Measurements from ENCODE around the gene CPXM2. TPM values are rescaled to one million over a fixed set of nuclear protein-coding genes. Genes with fewer than 3 reads are reported as not detected.

The CPXM2 gene
- total and polyA plus RNA-seq, 2 experiments from 2014 or later, result 3.7 to 4.9 TPM

- WGBS (ENCODE audit: low lambda C conversion rate, missing lambda C conversion rate), result 91% methylated on average over 2 of the region's 2 CpGs
- H3K4me3 ChIP-seq, result no peak overlapping the region
- no peaks in the 10 kb centered on the region for H3K9me3 ChIP-seq (ENCODE audit: low read depth)
- H3K36me3 ChIP-seq (replicated peaks; ENCODE audit: insufficient read depth, low read depth), result no peaks in the 10 kb centered on the region
- H3K27me3 ChIP-seq, result peaks cover 5% of the 10 kb centered on the region
- no peak overlapping the region for H3K4me2 ChIP-seq
- H4K20me1 ChIP-seq (ENCODE audit: insufficient read depth, poor library complexity, severe bottlenecking), result no peaks in the 10 kb centered on the region
- DNase-seq (ENCODE audit: low spot score), result no peak
- H2AFZ ChIP-seq, result no peak overlapping the region
- TF ChIP-seq EZH2phosphoT487 (IDR thresholded peaks at IDR 0.05; ENCODE audit: low read depth, severe bottlenecking, unreplicated experiment), result no peak
- no peak for TF ChIP-seq EZH2 (IDR thresholded peaks at IDR 0.05; ENCODE audit: borderline replicate concordance)
- no peak for TF ChIP-seq CTCF (IDR thresholded peaks at IDR 0.05; ENCODE audit: poor library complexity)
- no peaks in the 10 kb centered on the region for H3K4me1 ChIP-seq (ENCODE audit: insufficient read depth)
- H3K9me2 ChIP-seq (replicated peaks; ENCODE audit: insufficient read depth), result no peaks in the 10 kb centered on the region
- no peak overlapping the region for H3K27ac ChIP-seq
- H3K79me2 ChIP-seq, result no peaks in the 10 kb centered on the region
Observed at GRCh38 chr10:123808286-123808685, 83.3 kb downstream of the CPXM2 start.

GRCh38 chr10:123807444-123808035 is 84.1 kb downstream of the CPXM2 start:
- no peaks in the 10 kb centered on the region for H3K9me3 ChIP-seq (ENCODE audit: low read depth)
- peaks cover 5% of the 10 kb centered on the region for H3K27me3 ChIP-seq
- H2AFZ ChIP-seq, result no peak overlapping the region
- no peaks in the 10 kb centered on the region for H3K36me3 ChIP-seq (replicated peaks; ENCODE audit: insufficient read depth, low read depth)
- TF ChIP-seq CTCF (IDR thresholded peaks at IDR 0.05; ENCODE audit: poor library complexity) (no peak), EZH2 (IDR thresholded peaks at IDR 0.05; ENCODE audit: borderline replicate concordance) (no peak), EZH2phosphoT487 (IDR thresholded peaks at IDR 0.05; ENCODE audit: low read depth, severe bottlenecking, unreplicated experiment) (no peak)
- no peak overlapping the region for H3K4me3 ChIP-seq
- H4K20me1 ChIP-seq (ENCODE audit: insufficient read depth, poor library complexity, severe bottlenecking), result no peaks in the 10 kb centered on the region
- H3K9me2 ChIP-seq (replicated peaks; ENCODE audit: insufficient read depth), result no peaks in the 10 kb centered on the region
- no peak overlapping the region for H3K4me2 ChIP-seq
- 65% methylated on average over 5 of the region's 5 CpGs for WGBS (ENCODE audit: low lambda C conversion rate, missing lambda C conversion rate)
- DNase-seq (ENCODE audit: low spot score), result no peak
- no peaks in the 10 kb centered on the region for H3K79me2 ChIP-seq
- H3K27ac ChIP-seq, result no peak overlapping the region
- H3K4me1 ChIP-seq (ENCODE audit: insufficient read depth), result no peaks in the 10 kb centered on the region

GRCh38 chr10:123804716-123805115 is 86.9 kb downstream of the CPXM2 start:
- TF ChIP-seq EZH2phosphoT487 (IDR thresholded peaks at IDR 0.05; ENCODE audit: low read depth, severe bottlenecking, unreplicated experiment) (no peak), EZH2 (IDR thresholded peaks at IDR 0.05; ENCODE audit: borderline replicate concordance) (no peak), CTCF (IDR thresholded peaks at IDR 0.05; ENCODE audit: poor library complexity) (no peak)
- no peak overlapping the region for H2AFZ ChIP-seq
- H3K79me2 ChIP-seq, result no peaks in the 10 kb centered on the region
- H3K9me2 ChIP-seq (replicated peaks; ENCODE audit: insufficient read depth), result no peaks in the 10 kb centered on the region
- no peak overlapping the region for H3K4me2 ChIP-seq
- no peaks in the 10 kb centered on the region for H3K36me3 ChIP-seq (replicated peaks; ENCODE audit: insufficient read depth, low read depth)
- H3K27me3 ChIP-seq, result peaks cover 5% of the 10 kb centered on the region
- H3K27ac ChIP-seq, result no peak overlapping the region
- no peaks in the 10 kb centered on the region for H3K4me1 ChIP-seq (ENCODE audit: insufficient read depth)
- H4K20me1 ChIP-seq (ENCODE audit: insufficient read depth, poor library complexity, severe bottlenecking), result no peaks in the 10 kb centered on the region
- H3K4me3 ChIP-seq, result no peak overlapping the region
- no peaks in the 10 kb centered on the region for H3K9me3 ChIP-seq (ENCODE audit: low read depth)
- DNase-seq (ENCODE audit: low spot score), result no peak
- WGBS (ENCODE audit: low lambda C conversion rate, missing lambda C conversion rate), result 81% methylated on average over 3 of the region's 3 CpGs
